CD8-positive, alpha-beta memory T cell (primary cell): ENCODE measurements around the gene TAGLN2. TPM values are rescaled to one million over a fixed set of nuclear protein-coding genes. Genes with fewer than 3 reads are reported as not detected.

Experiments used
- CTCF ChIA-PET: fragments of 350-600 bp; sonication (Branson Sonifier 250); formaldehyde crosslinking; loops from one replicate; lab custom pipeline; 2021; ENCODE audit warnings: antibody characterized with exemption; lab: Charles Lee
- POLR2A ChIA-PET: fragments of 350-600 bp; sonication (Branson Sonifier 250); formaldehyde crosslinking; loops from one replicate; lab custom pipeline; 2021; ENCODE audit warnings: antibody characterized with exemption; lab: Charles Lee
- DNase-seq, 5 donors: peaks; one replicate each; pipeline versions ENCODE4 v3.0.0 to v3.0.0-alpha.2; 2020 to 2022; ENCODE audit warnings: mixed read lengths in 1 of 5
- H3K27ac ChIP-seq: one replicate; pipeline ENCODE4 v1.7.0; 2013; ENCODE audit warnings: low read depth, mild to moderate bottlenecking, low read length, moderate library complexity
- H3K27me3 ChIP-seq: 2 replicates; pipeline ENCODE4 v1.7.0; 2013; ENCODE audit warnings: low read length, mild to moderate bottlenecking; ENCODE audit not compliant: insufficient read depth, poor library complexity, severe bottlenecking
- H3K36me3 ChIP-seq: 2 replicates; pipeline ENCODE4 v1.7.0; 2013; ENCODE audit warnings: mild to moderate bottlenecking, low read length, moderate library complexity; ENCODE audit not compliant: insufficient read depth
- H3K4me1 ChIP-seq: 2 replicates; pipeline ENCODE4 v1.7.0; 2013; ENCODE audit warnings: mild to moderate bottlenecking, low read length, moderate library complexity; ENCODE audit not compliant: insufficient read depth
- H3K4me3 ChIP-seq: 2 replicates; pipeline ENCODE4 v1.7.0; 2013; ENCODE audit warnings: mild to moderate bottlenecking, low read length
- H3K9me3 ChIP-seq: 2 replicates; pipeline ENCODE4 v1.7.0; 2013; ENCODE audit warnings: mild to moderate bottlenecking, low read length
- H3K27ac Mint-ChIP-seq, 8 donors: one replicate each; pipeline ENCODE4 v1.8.0; 2020 to 2021; ENCODE audit warnings: mixed read lengths in 8 of 8, mild to moderate bottlenecking in 6 of 8, inconsistent platforms in 3 of 8, moderate library complexity in 3 of 8
- H3K27me3 Mint-ChIP-seq, 2 donors: one replicate each; pipeline ENCODE4 v1.8.0; 2020 to 2021; ENCODE audit warnings: mixed read lengths in 2 of 2, mild to moderate bottlenecking in 1 of 2, moderate library complexity in 1 of 2
- H3K36me3 Mint-ChIP-seq, 3 donors: one replicate each; pipeline ENCODE4 v1.8.0; 2020 to 2021; ENCODE audit warnings: mixed read lengths in 3 of 3, inconsistent platforms in 1 of 3, mild to moderate bottlenecking in 1 of 3
- H3K4me1 Mint-ChIP-seq, 3 donors: one replicate each; pipeline ENCODE4 v1.8.0; 2020 to 2021; ENCODE audit warnings: mixed read lengths in 3 of 3, inconsistent platforms in 1 of 3, mild to moderate bottlenecking in 1 of 3
- H3K4me3 Mint-ChIP-seq, 7 donors: one replicate each; pipeline ENCODE4 v1.8.0; 2020 to 2021; ENCODE audit warnings: mixed read lengths in 7 of 7, mild to moderate bottlenecking in 6 of 7, moderate library complexity in 4 of 7, inconsistent platforms in 2 of 7
- H3K9me3 Mint-ChIP-seq, 5 donors: one replicate each; pipeline ENCODE4 v1.8.0; 2020 to 2022; ENCODE audit warnings: mixed read lengths in 5 of 5, mild to moderate bottlenecking in 3 of 5, moderate library complexity in 2 of 5, inconsistent platforms in 1 of 5
- polyA plus RNA-seq: library from polyadenylated mRNA; unstranded; fragments of 300-500 nt; fragmentation: Illumina TruSeq; gene quantifications from one replicate; pipeline ENCODE4 v1.2.3, GENCODE V29; 2021
- total RNA-seq, 2 experiments: library from RNA; stranded (reverse); gene quantifications; one replicate each; pipeline ENCODE4 v1.2.3, GENCODE V29; 2021

Gene TAGLN2
- total and polyA plus RNA-seq, 3 experiments from 2014 or later = 566 to 811 (median 578) TPM

DNA sequence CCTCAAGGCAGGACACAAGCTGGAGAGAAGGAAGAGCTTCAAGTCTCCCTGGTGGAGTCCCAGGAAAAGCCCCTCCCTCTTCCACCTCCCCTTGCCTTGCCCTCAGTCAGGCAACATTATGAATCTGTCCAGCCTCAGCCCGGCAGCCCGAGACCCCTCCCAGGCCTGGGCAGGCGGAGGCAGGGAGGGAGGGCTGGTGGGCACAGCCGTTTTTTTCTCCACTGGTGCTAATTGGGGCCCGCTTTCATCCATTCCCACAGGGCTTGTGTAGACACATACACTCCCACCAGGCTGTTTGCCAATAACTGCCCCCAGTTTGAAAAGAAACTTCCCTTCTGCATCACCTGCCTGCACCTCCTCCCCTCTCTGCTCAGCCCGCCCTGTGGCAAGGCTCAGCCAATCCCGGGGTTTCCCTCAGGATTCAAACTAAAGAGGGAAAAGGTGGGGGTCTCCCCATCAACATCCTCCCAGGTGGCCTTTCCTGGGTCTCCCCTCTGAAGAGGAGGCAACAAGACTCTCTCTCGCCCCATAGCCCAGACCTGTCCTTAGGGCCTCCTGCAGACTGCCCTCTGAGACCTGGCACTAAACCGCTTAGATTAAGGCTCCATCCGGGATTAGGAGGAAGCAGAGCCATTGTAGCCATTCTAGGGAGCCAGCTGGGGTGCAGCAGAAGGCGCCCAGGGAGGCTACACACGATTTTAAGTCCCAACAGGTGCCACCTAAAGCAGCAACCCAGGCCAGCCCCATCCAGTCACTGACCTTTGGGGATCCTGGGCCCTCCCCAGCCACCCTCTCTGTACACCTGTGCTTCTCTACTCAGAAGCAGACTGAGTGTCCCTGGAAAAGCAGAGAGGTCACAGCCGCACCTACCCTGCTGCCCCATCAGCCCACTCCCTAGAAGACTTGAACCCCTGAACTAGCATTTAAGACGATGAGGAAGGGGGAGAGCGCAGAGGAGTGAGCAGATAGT, 16.6 kb upstream of the TAGLN2 start:
- H3K9me3 Mint-ChIP-seq = no peaks in the 10 kb centered on the region
- H3K4me1 ChIP-seq = peaks cover 6% of the 10 kb centered on the region
- no peak overlapping the region for H3K4me3 ChIP-seq
- CTCF ChIA-PET = interaction anchor here (2.8 kb wide), 1 partner anchor 65 kb away, joined by 21 read pairs; no protein-coding TSS in a partner anchor
- POLR2A ChIA-PET = no interaction called here
- no peaks in the 10 kb centered on the region for H3K9me3 ChIP-seq
- peaks cover 8 to 10% (median 10%) of the 10 kb centered on the region in 3 donors for H3K4me1 Mint-ChIP-seq
- H3K4me3 Mint-ChIP-seq = no peak overlapping the region
- peaks cover 33 to 40% of the 10 kb centered on the region in 2 donors for H3K27me3 Mint-ChIP-seq
- DNase-seq = no peak
- H3K27me3 ChIP-seq = peaks cover 25% of the 10 kb centered on the region
- no peaks in the 10 kb centered on the region for H3K36me3 ChIP-seq
- no peak overlapping the region for H3K27ac ChIP-seq
- no peak overlapping the region for H3K27ac Mint-ChIP-seq
- peaks cover 0 to 5% (median 0%) of the 10 kb centered on the region in 3 donors for H3K36me3 Mint-ChIP-seq

DNA sequence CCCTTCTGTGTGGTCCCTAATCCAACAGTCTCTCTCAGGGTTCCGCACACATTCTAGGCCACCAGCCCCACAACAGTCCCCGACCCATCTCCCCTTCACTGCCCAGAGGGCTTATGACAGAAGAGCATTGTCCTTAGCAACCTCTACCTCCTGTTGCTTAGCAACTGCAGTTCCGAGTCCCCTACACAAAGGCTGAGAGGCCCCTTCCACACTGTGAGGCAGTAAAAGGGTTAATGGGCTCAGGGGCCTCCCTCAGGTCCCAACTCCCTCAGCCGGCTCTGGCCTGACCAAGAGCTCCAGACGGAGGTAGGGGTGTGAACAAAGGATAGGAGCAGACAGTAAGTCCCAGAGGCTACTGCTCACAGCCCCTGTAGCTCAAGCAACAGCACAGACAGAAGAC, 15.8 kb upstream of the TAGLN2 start:
- peaks cover 38 to 39% of the 10 kb centered on the region in 2 donors for H3K27me3 Mint-ChIP-seq
- H3K36me3 Mint-ChIP-seq = peaks cover 0 to 5% (median 0%) of the 10 kb centered on the region in 3 donors
- peak overlapping the region in 1 of 8 donors; percentile 73 for H3K27ac Mint-ChIP-seq

DNA sequence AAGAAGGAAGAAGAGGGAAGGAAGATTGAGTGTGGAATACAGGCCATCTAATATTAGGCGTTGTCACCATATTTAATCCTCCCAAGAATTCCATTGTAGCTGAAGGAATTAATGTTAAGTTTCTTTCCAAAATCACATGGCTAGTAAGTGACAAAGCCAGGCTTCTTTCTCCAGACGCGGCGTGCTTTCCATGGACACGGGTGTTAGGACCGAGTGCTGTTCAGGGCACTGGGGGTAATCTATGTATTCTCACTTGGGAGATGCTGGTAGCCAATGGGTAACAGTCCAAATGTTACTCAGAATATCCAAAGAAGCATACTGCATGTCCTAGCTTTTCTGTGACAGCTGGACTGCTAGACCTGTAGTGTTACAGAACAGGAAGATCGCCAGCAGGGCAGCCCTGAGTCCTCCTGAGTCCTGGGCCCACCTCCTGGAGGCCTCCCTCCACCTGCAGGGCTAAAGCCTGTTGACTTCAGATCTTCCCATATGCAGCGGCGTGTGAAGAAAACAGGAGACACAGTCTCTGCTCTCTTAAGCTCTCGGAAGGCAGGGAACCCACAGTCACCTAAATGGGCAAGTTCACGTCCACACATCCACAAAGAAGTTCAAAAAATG, 14.8 kb upstream of the TAGLN2 start:
- ChIA-PET POLR2A (interaction anchor here (0.6 kb wide), 1 partner anchor 41 kb away, joined by 3 read pairs; no protein-coding TSS in a partner anchor), CTCF (interaction anchor here (1.2 to 8.0 kb wide), 4 partner anchors 10 to 140 kb away, joined by 3 to 55 read pairs (median 12); partner anchors contain the start of gene TAGLN2)
- no peak overlapping the region for H3K4me3 Mint-ChIP-seq
- DNase-seq = no peak
- no peak overlapping the region for H3K27ac ChIP-seq
- no peak overlapping the region for H3K4me3 ChIP-seq
- peaks cover 33 to 36% of the 10 kb centered on the region in 2 donors for H3K27me3 Mint-ChIP-seq
- peaks cover 12% of the 10 kb centered on the region for H3K4me1 ChIP-seq
- no peaks in the 10 kb centered on the region for H3K36me3 ChIP-seq
- peaks cover 23% of the 10 kb centered on the region for H3K27me3 ChIP-seq
- H3K9me3 ChIP-seq = no peaks in the 10 kb centered on the region
- peaks cover 10 to 11% (median 11%) of the 10 kb centered on the region in 3 donors for H3K4me1 Mint-ChIP-seq
- peaks cover 0 to 5% (median 0%) of the 10 kb centered on the region in 3 donors for H3K36me3 Mint-ChIP-seq
- no peaks in the 10 kb centered on the region for H3K9me3 Mint-ChIP-seq
- no peak overlapping the region for H3K27ac Mint-ChIP-seq

More for the DNA sequence above, 15.8 kb upstream of the TAGLN2 start:
- Mint-ChIP-seq H3K9me3 (no peaks in the 10 kb centered on the region), H3K4me1 (peaks cover 12 to 15% (median 15%) of the 10 kb centered on the region in 3 donors), H3K4me3 (no peak overlapping the region)
- no peak for DNase-seq
- no peak overlapping the region for H3K4me3 ChIP-seq
- H3K9me3 ChIP-seq = no peaks in the 10 kb centered on the region
- H3K36me3 ChIP-seq = no peaks in the 10 kb centered on the region
- peaks cover 13% of the 10 kb centered on the region for H3K4me1 ChIP-seq
- ChIA-PET POLR2A (no interaction called here), CTCF (interaction anchor here (2.8 kb wide), 1 partner anchor 66 kb away, joined by 21 read pairs; no protein-coding TSS in a partner anchor)
- H3K27ac ChIP-seq = no peak overlapping the region
- peaks cover 25% of the 10 kb centered on the region for H3K27me3 ChIP-seq

DNA sequence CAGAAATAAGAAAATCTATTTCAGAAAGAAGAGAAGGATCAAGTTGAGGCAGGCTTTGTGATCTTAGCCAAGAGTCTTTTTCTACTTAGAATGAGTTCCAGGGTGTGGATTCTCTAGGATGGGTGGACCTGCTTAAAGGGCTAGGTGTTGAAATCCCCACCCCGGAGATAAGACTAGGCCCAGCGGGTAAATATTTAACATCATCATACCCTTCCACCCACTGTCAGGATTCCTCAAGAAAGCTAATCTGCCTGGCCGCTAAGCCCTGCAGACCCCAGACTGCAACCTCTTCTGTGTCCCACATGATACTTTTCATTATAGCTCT, 14.3 kb upstream of the TAGLN2 start:
- no peaks in the 10 kb centered on the region for H3K9me3 ChIP-seq
- ChIA-PET POLR2A (interaction anchor here (0.6 kb wide), 1 partner anchor 40 kb away, joined by 3 read pairs; no protein-coding TSS in a partner anchor), CTCF (interaction anchor here (1.2 to 8.0 kb wide), 4 partner anchors 9 to 139 kb away, joined by 3 to 55 read pairs (median 12); partner anchors contain the start of gene TAGLN2)
- DNase-seq = no peak
- no peak overlapping the region for H3K27ac ChIP-seq
- H3K4me3 Mint-ChIP-seq = no peak overlapping the region
- H3K9me3 Mint-ChIP-seq = no peaks in the 10 kb centered on the region
- H3K27ac Mint-ChIP-seq = peak overlapping the region in 1 of 8 donors; percentile 61
- peaks cover 5 to 8% (median 6%) of the 10 kb centered on the region in 3 donors for H3K4me1 Mint-ChIP-seq
- H3K27me3 Mint-ChIP-seq = peaks cover 28 to 32% of the 10 kb centered on the region in 2 donors
- no peak overlapping the region for H3K4me3 ChIP-seq
- peaks cover 0 to 5% (median 0%) of the 10 kb centered on the region in 3 donors for H3K36me3 Mint-ChIP-seq
- H3K36me3 ChIP-seq = no peaks in the 10 kb centered on the region
- peaks cover 20% of the 10 kb centered on the region for H3K27me3 ChIP-seq
- peaks cover 9% of the 10 kb centered on the region for H3K4me1 ChIP-seq

DNA sequence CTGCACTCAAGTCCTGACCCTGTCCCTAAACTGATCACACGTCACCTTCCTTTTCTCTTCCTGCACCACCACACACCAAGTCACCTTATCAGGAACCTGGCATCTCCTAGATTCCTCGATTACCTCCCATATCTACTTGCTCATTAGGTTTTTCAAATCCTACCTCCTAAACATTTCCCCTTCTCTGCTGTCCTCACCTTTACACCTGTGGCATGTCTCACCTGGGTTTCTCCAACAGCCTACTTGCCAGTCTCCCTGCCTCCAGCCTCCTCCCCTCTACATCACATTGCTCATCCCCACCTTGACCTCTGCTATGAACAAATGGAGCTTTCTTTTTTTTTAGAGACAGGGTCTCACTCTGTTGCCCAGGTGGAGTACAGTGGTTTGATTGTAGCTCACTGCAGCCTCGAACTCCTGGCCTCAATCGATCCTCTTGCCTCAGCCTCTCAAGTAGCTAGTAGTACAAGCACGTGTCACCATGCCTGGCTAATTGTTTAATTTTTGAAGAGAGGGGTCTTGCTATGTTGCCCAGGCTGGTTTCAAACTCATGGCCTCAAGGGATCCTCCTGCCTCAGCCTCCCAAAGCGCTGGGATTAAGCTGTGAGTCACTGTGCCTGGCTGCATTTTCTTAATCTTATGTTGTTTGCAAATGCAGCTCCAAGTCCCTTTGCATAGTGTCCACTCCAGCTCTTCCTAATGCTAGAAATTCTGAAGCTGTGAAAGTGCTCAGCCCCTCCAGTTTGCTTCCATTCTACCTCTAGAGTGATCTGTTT, 13.8 kb upstream of the TAGLN2 start:
- Histone ChIP-seq H3K27ac (no peak overlapping the region), H3K27me3 (peaks cover 15% of the 10 kb centered on the region), H3K9me3 (no peaks in the 10 kb centered on the region), H3K4me1 (peaks cover 9% of the 10 kb centered on the region), H3K4me3 (no peak overlapping the region), H3K36me3 (no peaks in the 10 kb centered on the region)
- ChIA-PET POLR2A (no interaction called here), CTCF (interaction anchor here (1.0 to 8.0 kb wide), 6 partner anchors 9 to 139 kb away, joined by 3 to 55 read pairs (median 4); partner anchors contain the start of gene TAGLN2)
- H3K36me3 Mint-ChIP-seq = peaks cover 0 to 5% (median 0%) of the 10 kb centered on the region in 3 donors
- H3K9me3 Mint-ChIP-seq = no peaks in the 10 kb centered on the region
- H3K4me1 Mint-ChIP-seq = peaks cover 5 to 8% (median 5%) of the 10 kb centered on the region in 3 donors
- DNase-seq = no peak
- no peak overlapping the region for H3K4me3 Mint-ChIP-seq
- H3K27me3 Mint-ChIP-seq = peaks cover 23 to 27% of the 10 kb centered on the region in 2 donors
- peak overlapping the region in 3 of 8 donors; percentile 6 to 61 (median 25) for H3K27ac Mint-ChIP-seq

DNA sequence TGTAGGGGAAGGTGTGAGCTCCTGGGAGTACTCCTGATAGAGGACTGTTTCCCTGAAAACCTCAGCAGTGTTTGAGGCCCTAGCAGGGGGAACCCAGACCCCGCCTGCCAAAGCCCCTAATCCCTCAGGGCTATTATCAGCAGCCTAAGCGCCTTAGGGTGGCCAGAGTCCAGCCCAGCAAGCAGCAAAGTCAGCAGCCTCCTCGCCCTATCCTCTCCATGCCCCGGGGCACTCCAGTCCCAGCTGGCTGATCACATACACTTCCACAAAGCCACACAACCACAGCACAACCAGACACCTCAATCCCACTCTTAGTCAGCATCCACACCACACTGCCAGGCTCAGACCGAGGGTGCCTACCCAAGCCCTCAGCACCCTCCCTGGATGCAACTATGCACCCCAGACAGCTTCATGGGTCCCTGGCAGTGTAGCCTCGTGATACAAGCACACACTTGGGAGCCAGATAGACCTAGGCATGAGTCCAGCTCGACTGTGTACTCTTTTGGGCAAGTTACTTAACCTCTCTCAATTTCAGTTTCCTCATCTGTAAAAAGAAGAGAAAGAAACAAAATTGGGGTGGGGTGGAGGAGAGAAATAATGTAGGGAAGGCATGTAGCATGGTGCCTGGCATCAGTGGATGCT, 13.0 kb upstream of the TAGLN2 start:
- no peaks in the 10 kb centered on the region for H3K9me3 Mint-ChIP-seq
- Histone ChIP-seq H3K27ac (no peak overlapping the region), H3K27me3 (peaks cover 7% of the 10 kb centered on the region), H3K9me3 (no peaks in the 10 kb centered on the region), H3K4me3 (no peak overlapping the region), H3K4me1 (peaks cover 9% of the 10 kb centered on the region), H3K36me3 (no peaks in the 10 kb centered on the region)
- H3K27ac Mint-ChIP-seq = peak overlapping the region in 2 of 8 donors; percentile 41 to 66
- H3K4me3 Mint-ChIP-seq = no peak overlapping the region
- H3K27me3 Mint-ChIP-seq = peaks cover 17 to 25% of the 10 kb centered on the region in 2 donors
- ChIA-PET POLR2A (no interaction called here), CTCF (interaction anchor here (0.7 to 8.0 kb wide), 4 partner anchors 14 to 68 kb away, joined by 3 to 55 read pairs (median 4); partner anchors contain the start of gene TAGLN2)
- peaks cover 5 to 8% (median 5%) of the 10 kb centered on the region in 3 donors for H3K4me1 Mint-ChIP-seq
- no peak for DNase-seq
- H3K36me3 Mint-ChIP-seq = peaks cover 0 to 5% (median 0%) of the 10 kb centered on the region in 3 donors
